Caki2 (cell line): Measurements from ENCODE around the gene CDK5. TPM values are rescaled to one million over a fixed set of nuclear protein-coding genes. Genes with fewer than 3 reads are reported as not detected.

Experiments
- DNase-seq: peaks from one replicate; pipeline ENCODE4 v3.0.0-alpha.2; 2015; ENCODE audit warnings: low read depth
- in situ Hi-C: cut with HindIII; loops from 2 replicates; pipeline ENCODE4 v1.10.0; 2016; ENCODE audit warnings: low sequenced_read_pairs, low pct_unique_long_range_greater_than_20kb, mixed read lengths
- total RNA-seq: library from RNA; depleted of rRNA; stranded (reverse); fragments of >200 nt; shearing (Covaris generic); gene quantifications from 2 replicates; pipeline ENCODE4 v1.2.3, GENCODE V29; 2014; ENCODE audit warnings: low replicate concordance

The CDK5 gene
- total RNA-seq, 1 experiment from 2014 or later, result 37.2 TPM

GRCh38 chr7:151088019-151088855 lies 30.5 kb upstream of the CDK5 start:
- no peak for DNase-seq
- in situ Hi-C loops, result no loop called here

- in situ Hi-C loops, result no loop called here
- DNase-seq, result peak; percentile 48
These were observed 29.7 kb upstream of the CDK5 start for GRCh38 chr7:151087245-151088018.

GRCh38 chr7:151086802-151087244 lies 29.1 kb upstream of the CDK5 start:
- in situ Hi-C loops, result no loop called here
- DNase-seq, result no peak

- in situ Hi-C loops, result no loop called here
- DNase-seq, result peak; percentile 87
These were observed 28.3 kb upstream of the CDK5 start, which contains the start of gene AGAP3 for GRCh38 chr7:151085691-151086620. TSS of gene AGAP3 (plus strand) at chr7:151086475. CDS start at chr7:151086742, 267 bp downstream.

GRCh38 chr7:151085329-151085690 lies 27.6 kb upstream of the CDK5 start:
- in situ Hi-C loops, result no loop called here
- no peak for DNase-seq

- in situ Hi-C loops, result no loop called here
- no peak for DNase-seq
These were observed 26.1 kb upstream of the CDK5 start for GRCh38 chr7:151083824-151084160.

GRCh38 chr7:151083071-151083823 lies 25.6 kb upstream of the CDK5 start, which contains the start of gene TMUB1:
TSS of gene TMUB1 (minus strand) at chr7:151083493. CDS start at chr7:151082563, 930 bp downstream.
- DNase-seq, result peak; percentile 63
- in situ Hi-C loops, result no loop called here

- in situ Hi-C loops, result no loop called here
- no peak for DNase-seq
These were observed 24.7 kb upstream of the CDK5 start for GRCh38 chr7:151082141-151083070.

- DNase-seq, result peak; percentile 62
- in situ Hi-C loops, result no loop called here
These were observed 23.7 kb upstream of the CDK5 start for GRCh38 chr7:151081170-151082101.

GRCh38 chr7:151080522-151081169 lies 22.9 kb upstream of the CDK5 start, which contains the start of gene FASTK:
TSS of gene FASTK (minus strand) at chr7:151080809. CDS start at chr7:151080766, 43 bp downstream.
- in situ Hi-C loops, result no loop called here
- peak; percentile 91 for DNase-seq

GRCh38 chr7:151080067-151080521 lies 22.4 kb upstream of the CDK5 start:
- in situ Hi-C loops, result no loop called here
- no peak for DNase-seq

- in situ Hi-C loops, result no loop called here
- DNase-seq, result no peak
These were observed 21.7 kb upstream of the CDK5 start for GRCh38 chr7:151079199-151079910.

GRCh38 chr7:151078233-151079040 lies 20.7 kb upstream of the CDK5 start:
- peak; percentile 28 for DNase-seq
- in situ Hi-C loops, result no loop called here
